K562 (cell line): ENCODE results near the gene GAB2. TPM values are rescaled to one million over a fixed set of nuclear protein-coding genes. Genes with fewer than 3 reads are reported as not detected.
A peak's percentile ranks its signal among the peaks of the same experiment; 100 is the strongest.

Experiments used
- ATAC-seq: fragments of 200-7000 bp; cut with Tn5 transposase; 3 replicates; pipeline ENCODE4 v1.9.1; 2020; ENCODE audit warnings: moderate library complexity
- BruUV-seq: library from RNA; stranded (reverse); fragments of 400-500 nt; replicated peaks from 2 replicates; lab custom pipeline; 2021; lab: Mats Ljungman, UMichigan
- CTCF ChIA-PET: fragments of 300-600 bp; formaldehyde crosslinking; extraction: SDS; loops from one replicate; lab custom pipeline; 2021; ENCODE audit warnings: low intra/inter-chr PET ratio; lab: Yijun Ruan, JAX
- POLR2A ChIA-PET: fragments of 300-600, 350-650 bp; sonication (Branson Sonifier 250); formaldehyde crosslinking; extraction: SDS; loops from one replicate; lab custom pipeline; 2021; ENCODE audit warnings: antibody characterized with exemption, inconsistent platforms; lab: Yijun Ruan, JAX
- DNase-seq, 4 experiments: peaks; one replicate each; pipeline versions ENCODE4 v3.0.0 to v3.0.0-alpha.2; 2011 to 2018; ENCODE audit warnings: low spot score in 3 of 4, mixed read lengths in 3 of 4; ENCODE audit errors: extremely low read depth in 1 of 4
- FAIRE-seq: peaks from 2 replicates; lab custom pipeline; 2011; peaks lifted over from hg19 to GRCh38; lab: Jason Lieb, UNC
- H2AFZ ChIP-seq: 2 replicates; pipeline ENCODE4 v1.6.0; 2011; ENCODE audit warnings: low read depth, low read length, control low read depth, inconsistent platforms
- H3K27ac ChIP-seq: fragments of 200-600 bp; 3 replicates; pipeline ENCODE4 v1.8.0; 2011; ENCODE audit warnings: low read depth, mild to moderate bottlenecking, control low read depth, inconsistent platforms, low read length, moderate library complexity, mixed read lengths; ENCODE audit errors: extremely low read depth
- H3K27me3 ChIP-seq, 2 experiments: fragments of 300-600 bp in 1 of 2; 2 replicates in 1 of 2; 3 replicates in 1 of 2; pipeline versions ENCODE4 v1.6.0 to v1.8.0; 2011; ENCODE audit warnings: inconsistent platforms in 2 of 2, low read length in 2 of 2, mild to moderate bottlenecking in 1 of 2, mixed read lengths in 1 of 2, moderate library complexity in 1 of 2; ENCODE audit not compliant: control insufficient read depth in 2 of 2, insufficient read depth in 2 of 2
- H3K36me3 ChIP-seq: fragments of 300-600 bp; 3 replicates; pipeline ENCODE4 v1.8.0; 2011; ENCODE audit warnings: mild to moderate bottlenecking, low read length, inconsistent platforms; ENCODE audit not compliant: control insufficient read depth, insufficient read depth
- H3K4me1 ChIP-seq, 2 experiments: fragments of 200-600 bp in 1 of 2; replicated peaks in 1 of 2; 2 replicates in 1 of 2; 3 replicates in 1 of 2; pipeline versions ENCODE4 v1.5.1 to v1.8.0; 2011; ENCODE audit warnings: inconsistent platforms in 2 of 2, low read length in 2 of 2, mild to moderate bottlenecking in 1 of 2, mixed read lengths in 1 of 2, moderate library complexity in 1 of 2; ENCODE audit not compliant: control insufficient read depth in 2 of 2, insufficient read depth in 2 of 2
- H3K4me2 ChIP-seq: 2 replicates; pipeline ENCODE4 v1.6.1; 2011; ENCODE audit warnings: low read length, control low read depth, inconsistent platforms, mixed read lengths; ENCODE audit not compliant: insufficient read depth
- H3K4me3 ChIP-seq: fragments of 200-600 bp; sonication (generic), shearing (Covaris generic); 2 replicates; pipeline ENCODE4 v1.5.1; 2016; ENCODE audit warnings: control low read depth, inconsistent platforms
- H3K79me2 ChIP-seq: fragments of 200-600 bp; 3 replicates; pipeline ENCODE4 v1.8.0; 2011; ENCODE audit warnings: low read length, inconsistent platforms; ENCODE audit not compliant: control insufficient read depth, insufficient read depth
- H3K9ac ChIP-seq, 2 experiments: 2 replicates each; pipeline versions ENCODE4 v1.6.0 to v1.6.1; 2011; ENCODE audit warnings: low read depth in 2 of 2, low read length in 2 of 2, control low read depth in 1 of 2, inconsistent platforms in 1 of 2, mild to moderate bottlenecking in 1 of 2, mixed read lengths in 1 of 2; ENCODE audit not compliant: insufficient read depth in 1 of 2
- H3K9me1 ChIP-seq: one replicate; pipeline ENCODE4 v1.6.0; 2011; ENCODE audit warnings: inconsistent platforms, mild to moderate bottlenecking, low read length, moderate library complexity; ENCODE audit not compliant: control insufficient read depth, insufficient read depth
- H3K9me3 ChIP-seq: replicated peaks from 2 replicates; pipeline ENCODE4 v1.5.1; 2011; ENCODE audit warnings: low read depth, low read length, inconsistent platforms; ENCODE audit not compliant: control insufficient read depth, insufficient read depth
- H4K20me1 ChIP-seq: replicated peaks from 2 replicates; pipeline ENCODE4 v1.6.1; 2011; ENCODE audit warnings: low read length, inconsistent platforms, mixed read lengths; ENCODE audit not compliant: control insufficient read depth, insufficient read depth
- RBM22 ChIP-seq: fragments of 200-400 bp; formaldehyde crosslinking; IDR thresholded peaks from 2 replicates; pipeline ENCODE4 v1.6.1; 2018; ENCODE audit warnings: low read length, low read depth; ENCODE audit not compliant: poor library complexity, severe bottlenecking
- TAF1 ChIP-seq: IDR thresholded peaks from 2 replicates; pipeline ENCODE4 v1.6.1; 2011; ENCODE audit warnings: mild to moderate bottlenecking, low read length, moderate library complexity; ENCODE audit not compliant: insufficient read depth, control insufficient read depth, severe bottlenecking; ENCODE audit errors: extremely low read depth
- WGBS: fragments of 100-300 bp; shearing (Covaris generic); methylation state at CpG from one replicate; pipeline ENCODE4 v1.1.6; 2016; ENCODE audit warnings: low coverage, mixed read lengths; ENCODE audit not compliant: insufficient coverage; ENCODE audit errors: missing lambda C conversion rate; 5-methylcytosine and 5-hydroxymethylcytosine counted together
- in situ Hi-C: fragments of 300-500 bp; cut with MboI; formaldehyde crosslinking; loops from 4 replicates; pipeline ENCODE4 v1.15.0; 2018; ENCODE audit warnings: inconsistent platforms, mixed read lengths
- intact Hi-C: fragments of 100-400 bp; cut with micrococcal nuclease; formaldehyde crosslinking; loops from 2 replicates; pipeline ENCODE4 v1.14.2; 2022
- polyA plus RNA-seq, 8 experiments: library from polyadenylated mRNA; depleted of rRNA in 4 of 8; stranded (reverse) in 5 of 8; unstranded in 3 of 8; fragments of >200 nt; fragmentation: Nextera tagmentation in 2 of 8; fragmentation: Illumina TruSeq in 1 of 8; extraction: Ambion mirVana in 2 of 8; extraction: Trizol in 1 of 8; gene quantifications; 2 replicates each; pipeline versions ENCODE4 v1.2.1 to v1.2.3, GENCODE V29; 2011 to 2014; ENCODE audit warnings: inconsistent platforms in 1 of 8, missing spikeins in 1 of 8
- total RNA-seq, 7 experiments: library from RNA; depleted of rRNA in 6 of 7; stranded (reverse); fragments of >200 nt in 6 of 7; fragmentation: Illumina TruSeq in 2 of 7; extraction: Trizol in 2 of 7; gene quantifications; 2 replicates each; pipeline versions ENCODE4 v1.2.1 to v1.2.3, GENCODE V29; 2011 to 2021; ENCODE audit warnings: low replicate concordance in 1 of 7

The GAB2 gene
- total and polyA plus RNA-seq, 9 of the 15 experiments (the other 6 are each of a cell fraction or from before 2014, with no cell fraction given), result 2.3 to 35.2 (median 16.1) TPM

DNA sequence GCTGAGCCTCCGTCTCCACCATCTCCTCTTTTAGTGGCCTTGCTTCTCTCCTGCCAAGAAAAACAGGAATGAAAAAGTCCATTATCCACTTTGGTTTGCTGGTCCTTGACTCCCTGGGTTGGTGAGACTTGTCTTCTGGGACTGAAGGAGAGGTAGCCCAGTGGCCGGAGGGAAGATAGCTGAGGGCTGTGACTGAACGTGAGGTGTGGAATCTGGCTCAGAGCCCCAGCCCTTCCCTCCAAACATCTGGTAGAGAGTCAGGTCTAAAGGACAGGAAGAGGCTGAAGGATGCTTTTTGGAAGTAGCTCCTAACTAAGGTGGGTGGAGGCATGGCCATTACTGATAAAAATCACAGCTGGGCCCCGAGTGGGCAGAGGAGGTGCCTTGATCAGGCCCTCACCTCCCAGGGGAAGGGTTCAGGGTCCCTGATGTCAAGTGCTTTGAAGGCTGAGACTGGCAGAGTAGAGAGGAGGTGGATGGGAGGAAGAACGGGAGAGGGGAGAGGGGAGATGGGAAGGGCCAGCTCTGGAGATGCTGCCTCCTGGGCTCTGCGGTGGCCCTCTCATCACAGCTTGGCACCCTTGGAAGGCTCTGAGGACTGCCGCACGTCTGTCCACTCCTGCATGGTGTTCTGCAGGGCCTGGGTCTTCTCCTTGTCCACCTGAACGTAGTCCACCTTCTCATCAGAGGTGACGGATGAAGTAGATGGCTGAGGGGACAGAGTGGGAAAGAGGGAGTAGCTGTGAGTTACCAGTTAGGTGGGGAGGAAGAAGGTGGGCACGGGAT, 198.7 kb downstream of the GAB2 start:
- Histone ChIP-seq H3K4me3 (no peak overlapping the region), H2AFZ (no peak overlapping the region), H3K9me1 (peaks cover 3% of the 10 kb centered on the region), H3K4me2 (no peak overlapping the region), H4K20me1 (no peaks in the 10 kb centered on the region), H3K4me1 (peaks cover 3 to 12% of the 10 kb centered on the region in 2 experiments; a peak in 3 of 5 replicates), H3K79me2 (no peaks in the 10 kb centered on the region), H3K27me3 (no peaks in the 10 kb centered on the region), H3K9ac (no peak overlapping the region), H3K36me3 (peaks cover 89% of the 10 kb centered on the region; the same call in 2 of the 3 replicates), H3K27ac (no peak overlapping the region), H3K9me3 (no peaks in the 10 kb centered on the region)
- TF ChIP-seq RBM22 (peak; percentile 43), TAF1 (no peak)
- in situ Hi-C loops, result no loop called here
- POLR2A ChIA-PET, result interaction anchor here (0.9 to 1.2 kb wide), 2 partner anchors 11 to 132 kb away, joined by 3 to 8 read pairs; no protein-coding TSS in a partner anchor
- no peak for ATAC-seq
- intact Hi-C loops, result no loop called here
- no peak for FAIRE-seq
- 81% methylated on average over 10 of the region's 11 CpGs for WGBS
- no TSS peak for BruUV-seq
- CTCF ChIA-PET, result interaction anchor here (0.7 kb wide), 1 partner anchor 292 kb away, joined by 3 read pairs; no protein-coding TSS in a partner anchor
- no peak for DNase-seq
